HepG2 (cell line): ENCODE measurements around the gene RALY. TPM values are rescaled to one million over a fixed set of nuclear protein-coding genes. Genes with fewer than 3 reads are reported as not detected.
A peak's percentile ranks its signal among the peaks of the same experiment; 100 is the strongest.

Source experiments
- ARNTL ChIP-seq: sonication (generic); formaldehyde crosslinking; IDR thresholded peaks from 2 replicates; pipeline ENCODE4 v1.4.0; 2020; ENCODE audit warnings: mild to moderate bottlenecking, missing genetic modification reagents
- ATF6 ChIP-seq: sonication (generic); formaldehyde crosslinking; conservative IDR thresholded peaks from 2 replicates; pipeline ENCODE4 v1.4.0; 2020; ENCODE audit warnings: missing genetic modification reagents
- CENPT ChIP-seq: sonication (generic); formaldehyde crosslinking; IDR thresholded peaks from 2 replicates; pipeline ENCODE4 v1.8.0; 2022; ENCODE audit warnings: low read depth, mild to moderate bottlenecking, moderate library complexity, missing genetic modification reagents
- ESRRA ChIP-seq: sonication (generic); formaldehyde crosslinking; IDR thresholded peaks from 2 replicates; pipeline ENCODE4 v1.5.1; 2020; ENCODE audit warnings: mild to moderate bottlenecking, low read depth, missing genetic modification reagents
- FOXO1 ChIP-seq: sonication (generic); formaldehyde crosslinking; IDR thresholded peaks from 2 replicates; pipeline ENCODE4 v1.4.0; 2020; ENCODE audit warnings: missing genetic modification reagents
- GTF2F1 ChIP-seq: fragments of 150-350 bp; IDR thresholded peaks from 2 replicates; pipeline ENCODE4 v1.6.1; 2014; ENCODE audit warnings: low read length
- KDM1A ChIP-seq: IDR thresholded peaks from 2 replicates; pipeline ENCODE4 v1.6.1; 2016; ENCODE audit warnings: missing compliant biosample characterization
- KDM3A ChIP-seq: IDR thresholded peaks from 2 replicates; pipeline ENCODE4 v1.6.1; 2018; ENCODE audit warnings: low read depth, missing compliant biosample characterization
- MEF2D ChIP-seq: sonication (generic); formaldehyde crosslinking; IDR thresholded peaks from 2 replicates; pipeline ENCODE4 v1.5.1; 2020; ENCODE audit warnings: mild to moderate bottlenecking, missing genetic modification reagents
- NR2F2 ChIP-seq: IDR thresholded peaks from 2 replicates; pipeline ENCODE4 v1.6.1; 2012; ENCODE audit warnings: low read depth, inconsistent platforms, borderline replicate concordance
- RBAK ChIP-seq: sonication (generic); formaldehyde crosslinking; IDR thresholded peaks from 2 replicates; pipeline ENCODE4 v1.5.1; 2020; ENCODE audit warnings: mild to moderate bottlenecking, missing genetic modification reagents
- SMAD9 ChIP-seq: sonication (generic); formaldehyde crosslinking; IDR thresholded peaks from 2 replicates; pipeline ENCODE4 v1.5.1; 2020; ENCODE audit warnings: mild to moderate bottlenecking, missing genetic modification reagents
- SNAPC5 ChIP-seq: sonication (generic); formaldehyde crosslinking; IDR thresholded peaks from 2 replicates; pipeline ENCODE4 v1.8.1; 2023; ENCODE audit warnings: mild to moderate bottlenecking, missing genetic modification reagents, borderline replicate concordance
- SP4 ChIP-seq: sonication (generic); formaldehyde crosslinking; IDR thresholded peaks from 2 replicates; pipeline ENCODE4 v1.8.1; 2023; ENCODE audit warnings: mild to moderate bottlenecking, missing genetic modification reagents
- SPEN ChIP-seq: sonication (generic); formaldehyde crosslinking; IDR thresholded peaks from 2 replicates; pipeline ENCODE4 v1.5.1; 2020; ENCODE audit warnings: low read depth, mild to moderate bottlenecking, missing genetic modification reagents
- YEATS4 ChIP-seq: sonication (generic); formaldehyde crosslinking; IDR thresholded peaks from 2 replicates; pipeline ENCODE4 v1.4.0; 2020; ENCODE audit warnings: missing genetic modification reagents, borderline replicate concordance
- ZBTB26 ChIP-seq: IDR thresholded peaks from 2 replicates; pipeline ENCODE4 v1.6.1; 2016; ENCODE audit warnings: missing compliant biosample characterization, missing genetic modification reagents, borderline replicate concordance
- ZNF207 ChIP-seq: fragments of 450-650 bp; IDR thresholded peaks from 2 replicates; pipeline ENCODE4 v1.6.1; 2016; ENCODE audit warnings: antibody characterized with exemption, borderline replicate concordance
- ZNF562 ChIP-seq: sonication (generic); formaldehyde crosslinking; IDR thresholded peaks from 2 replicates; pipeline ENCODE4 v1.8.0; 2022; ENCODE audit warnings: missing genetic modification reagents, borderline replicate concordance
- ZNF576 ChIP-seq: sonication (generic); formaldehyde crosslinking; IDR thresholded peaks from 2 replicates; pipeline ENCODE4 v1.4.0; 2020; ENCODE audit warnings: mild to moderate bottlenecking, missing genetic modification reagents
- ZNF616 ChIP-seq: sonication (generic); formaldehyde crosslinking; IDR thresholded peaks from 2 replicates; pipeline ENCODE4 v1.5.0; 2020; ENCODE audit warnings: low read depth, mild to moderate bottlenecking, missing genetic modification reagents
- ZNF749 ChIP-seq: sonication (generic); formaldehyde crosslinking; IDR thresholded peaks from 2 replicates; pipeline ENCODE4 v1.8.0; 2022; ENCODE audit warnings: mild to moderate bottlenecking, missing genetic modification reagents, moderate library complexity, borderline replicate concordance
- ZNF816 ChIP-seq: sonication (generic); formaldehyde crosslinking; IDR thresholded peaks from 2 replicates; pipeline ENCODE4 v1.8.0; 2022; ENCODE audit warnings: missing genetic modification reagents, mild to moderate bottlenecking, borderline replicate concordance
- ZNF883 ChIP-seq: sonication (generic); formaldehyde crosslinking; IDR thresholded peaks from 2 replicates; pipeline ENCODE4 v1.5.1; 2020; ENCODE audit warnings: mild to moderate bottlenecking, missing genetic modification reagents; ENCODE audit errors: not compliant biosample characterization
- polyA plus RNA-seq, 8 experiments: library from polyadenylated mRNA; depleted of rRNA in 3 of 8; stranded (reverse) in 7 of 8; unstranded in 1 of 8; fragments of >200 nt; fragmentation: Illumina TruSeq in 4 of 8; extraction: Trizol in 4 of 8; gene quantifications; 2 replicates each; pipeline versions ENCODE4 v1.2.1 to v1.2.3, GENCODE V29; 2011 to 2016; ENCODE audit warnings: low read depth in 4 of 8, missing spikeins in 1 of 8, mixed read lengths in 1 of 8; ENCODE audit not compliant: insufficient read depth in 1 of 8
- total RNA-seq, 5 experiments: library from RNA; depleted of rRNA; stranded (reverse); fragments of >200 nt; fragmentation: Illumina TruSeq; extraction: Trizol; gene quantifications; 2 replicates each; pipeline ENCODE4 v1.2.3, GENCODE V29; 2016; ENCODE audit warnings: low read depth in 1 of 5
- TF ChIP-seq, protein P1 (sequence below): sonication (generic); IDR thresholded peaks from 2 replicates; pipeline ENCODE4 v1.6.1; 2016; ENCODE audit warnings: low read depth, borderline replicate concordance
- TF ChIP-seq, protein P2 (sequence below): sonication (generic); formaldehyde crosslinking; IDR thresholded peaks from 2 replicates; pipeline ENCODE4 v1.4.0; 2020; ENCODE audit warnings: mild to moderate bottlenecking, low read depth, missing genetic modification reagents

Gene RALY
- total and polyA plus RNA-seq, 2 of the 13 experiments (the other 11 are each of a cell fraction or from before 2014, with no cell fraction given), result 178 to 186 TPM

GRCh38 chr20:34129518-34130162 is 135.9 kb downstream of the RALY start (continued):
- TF ChIP-seq ZNF576 (CRISPR knock-in tag), result no peak
- 0 out of 2 replicates have a peak, but pooled peaks have one; percentile 21 for TF ChIP-seq ARNTL
- no peak for TF ChIP-seq CENPT (CRISPR knock-in tag)
- no peak for TF ChIP-seq ZNF749 (CRISPR knock-in tag)
- TF ChIP-seq MEF2D, result peak; percentile 66; the same call in 1 of the 2 replicates
- no peak for TF ChIP-seq ZNF883 (CRISPR knock-in tag)
- no peak for TF ChIP-seq YEATS4
- peak; percentile 76; the same call in 1 of the 2 replicates for TF ChIP-seq ZNF816 (CRISPR knock-in tag)
- 0 out of 2 replicates have a peak, but pooled peaks have one; percentile 41 for TF ChIP-seq FOXO1 (CRISPR knock-in tag)
- TF ChIP-seq, protein P1, sequence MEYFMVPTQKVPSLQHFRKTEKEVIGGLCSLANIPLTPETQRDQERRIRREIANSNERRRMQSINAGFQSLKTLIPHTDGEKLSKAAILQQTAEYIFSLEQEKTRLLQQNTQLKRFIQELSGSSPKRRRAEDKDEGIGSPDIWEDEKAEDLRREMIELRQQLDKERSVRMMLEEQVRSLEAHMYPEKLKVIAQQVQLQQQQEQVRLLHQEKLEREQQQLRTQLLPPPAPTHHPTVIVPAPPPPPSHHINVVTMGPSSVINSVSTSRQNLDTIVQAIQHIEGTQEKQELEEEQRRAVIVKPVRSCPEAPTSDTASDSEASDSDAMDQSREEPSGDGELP, result peak; percentile 32; the same call in 1 of the 2 replicates
- TF ChIP-seq ZNF562, result no peak
- TF ChIP-seq KDM1A (CRISPR knock-in tag), result no peak
- TF ChIP-seq, protein P2, sequence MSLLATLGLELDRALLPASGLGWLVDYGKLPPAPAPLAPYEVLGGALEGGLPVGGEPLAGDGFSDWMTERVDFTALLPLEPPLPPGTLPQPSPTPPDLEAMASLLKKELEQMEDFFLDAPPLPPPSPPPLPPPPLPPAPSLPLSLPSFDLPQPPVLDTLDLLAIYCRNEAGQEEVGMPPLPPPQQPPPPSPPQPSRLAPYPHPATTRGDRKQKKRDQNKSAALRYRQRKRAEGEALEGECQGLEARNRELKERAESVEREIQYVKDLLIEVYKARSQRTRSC (CRISPR knock-in tag), result no peak
- TF ChIP-seq NR2F2, result no peak; the same call in 1 of the 2 replicates
- 0 out of 2 replicates have a peak, but pooled peaks have one; percentile 24 for TF ChIP-seq ESRRA
- peak; percentile 69; the same call in 1 of the 2 replicates for TF ChIP-seq KDM3A (CRISPR knock-in tag)
- no peak for TF ChIP-seq ZNF616 (CRISPR knock-in tag)
- TF ChIP-seq ZNF207, result no peak
- no peak for TF ChIP-seq SNAPC5 (CRISPR knock-in tag)
- no peak for TF ChIP-seq SMAD9 (CRISPR knock-in tag)
- TF ChIP-seq RBAK, result peak; percentile 43; the same call in 1 of the 2 replicates
- TF ChIP-seq GTF2F1, result no peak
- TF ChIP-seq SPEN, result no peak
- TF ChIP-seq SP4 (CRISPR knock-in tag), result no peak
- no peak for TF ChIP-seq ATF6 (CRISPR knock-in tag)
- TF ChIP-seq ZBTB26, result 0 out of 2 replicates have a peak, but pooled peaks have one; percentile 28
